Skin epidermis (tissue), 12 donors: ENCODE data around the gene MPND.
A peak's percentile ranks its signal among the peaks of the same experiment; 100 is the strongest.
"Not testable (repeated sequence)": the region's sequence is repeated elsewhere in the genome, so short reads cannot be mapped to it uniquely, and the experiment has no call there.

ENCODE experiments used
- H3K27ac ChIP-seq, 21 experiments: fragments of 200-600 bp; sonication (generic) in 11 of 21; one replicate each; pipeline ENCODE4 v1.5.0; 2020; ENCODE audit warnings: mild to moderate bottlenecking in 3 of 21, inconsistent platforms in 2 of 21, moderate library complexity in 2 of 21
- H3K4me3 ChIP-seq, 7 experiments: fragments of 200-600 bp; sonication (generic) in 2 of 7; one replicate each; pipeline ENCODE4 v1.5.0; 2020; ENCODE audit warnings: inconsistent platforms in 2 of 7, mild to moderate bottlenecking in 2 of 7, moderate library complexity in 1 of 7

MPND gene

DNA sequence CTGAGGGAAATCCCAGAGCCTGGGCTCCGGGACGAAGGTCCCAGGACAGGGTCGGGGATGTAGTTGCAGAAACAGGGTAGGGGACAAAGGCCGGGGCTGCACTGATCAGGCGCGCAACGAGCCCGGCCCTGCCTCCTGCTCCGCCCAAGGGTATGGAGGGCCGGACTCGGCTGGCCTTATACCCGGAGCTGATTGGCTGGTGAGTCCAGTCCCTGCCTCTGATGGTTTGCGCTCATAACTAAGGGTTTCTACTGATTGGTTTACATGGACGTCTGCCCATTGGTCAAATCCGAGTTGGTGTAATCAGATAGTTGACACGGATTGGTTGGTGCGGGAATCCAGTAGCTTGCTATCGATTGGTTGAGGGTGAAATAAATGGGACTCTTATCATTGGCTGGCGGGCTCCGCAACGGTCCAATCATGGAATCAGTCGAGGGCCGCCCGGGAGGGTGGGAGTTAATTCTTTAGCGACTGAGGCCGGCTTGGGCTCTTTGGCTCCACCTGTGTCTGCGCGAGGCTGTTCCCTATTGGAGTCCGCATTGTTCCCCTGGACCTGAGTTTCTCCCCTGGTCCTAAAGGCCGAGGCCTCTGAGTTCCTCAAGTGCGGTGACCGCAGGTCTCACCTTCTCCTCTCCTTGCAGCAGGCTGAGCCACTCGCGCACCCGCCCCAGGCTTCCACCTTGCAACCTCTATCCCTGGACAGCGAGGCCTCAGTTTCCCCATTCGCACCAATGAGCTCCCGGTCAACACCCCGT lies 570 bp upstream of the MPND start:
- Histone ChIP-seq H3K27ac (peak overlapping the region in 20 of 21 experiments; percentile 70 to 94 (median 86)), H3K4me3 (peak overlapping the region; percentile 45 to 89 (median 70))

DNA sequence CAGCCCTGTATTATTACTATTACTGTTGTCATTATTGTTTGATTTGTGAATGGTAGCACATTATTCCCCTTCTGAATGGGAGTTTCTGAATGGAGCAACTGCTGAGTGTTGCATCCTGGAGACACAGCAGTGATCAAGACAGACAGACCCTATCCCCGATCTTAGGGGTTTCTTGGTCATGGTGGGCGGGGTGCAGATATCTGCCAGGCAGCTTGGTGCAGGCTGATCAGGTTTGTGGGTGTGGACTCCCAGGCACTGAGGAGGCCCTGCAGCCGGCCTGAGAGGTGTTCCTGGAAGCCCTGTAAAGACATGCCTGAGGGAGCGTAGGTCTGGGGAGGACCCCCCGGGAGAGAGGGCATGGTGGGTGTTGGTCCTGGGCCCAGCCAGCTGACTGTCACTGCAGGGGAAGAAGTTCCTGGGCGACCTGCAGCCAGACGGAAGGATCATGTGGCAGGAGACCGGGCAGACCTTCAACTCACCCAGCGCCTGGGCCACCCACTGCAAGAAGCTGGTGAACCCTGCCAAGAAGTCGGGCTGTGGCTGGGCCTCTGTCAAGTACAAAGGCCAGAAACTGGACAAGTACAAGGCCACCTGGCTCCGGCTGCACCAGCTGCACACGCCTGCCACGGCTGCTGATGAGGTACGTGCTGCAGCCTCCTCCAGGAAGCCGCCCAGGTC lies 2.1 kb downstream of the MPND start:
- no peak overlapping the region for H3K4me3 ChIP-seq
- no peak overlapping the region for H3K27ac ChIP-seq

DNA sequence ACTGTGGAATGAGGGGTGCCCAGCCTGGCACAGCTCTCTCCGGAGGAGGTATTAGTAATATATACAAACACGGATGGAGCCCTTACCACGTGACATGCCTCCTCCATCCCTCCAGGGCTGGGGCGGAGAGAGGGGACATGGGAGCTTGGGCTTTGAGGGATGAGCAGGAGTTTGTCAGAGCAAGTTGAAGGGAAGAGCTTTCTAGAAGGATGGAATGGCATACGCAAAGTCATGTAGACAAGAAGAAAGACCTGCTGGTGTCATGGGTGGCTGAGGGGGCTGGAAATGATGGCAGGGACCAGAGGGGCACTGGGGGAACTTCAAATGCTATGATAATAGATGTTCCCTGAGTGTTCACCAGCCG lies 2.6 kb downstream of the MPND start:
- Histone ChIP-seq H3K4me3 (no peak overlapping the region), H3K27ac (no peak overlapping the region)

DNA sequence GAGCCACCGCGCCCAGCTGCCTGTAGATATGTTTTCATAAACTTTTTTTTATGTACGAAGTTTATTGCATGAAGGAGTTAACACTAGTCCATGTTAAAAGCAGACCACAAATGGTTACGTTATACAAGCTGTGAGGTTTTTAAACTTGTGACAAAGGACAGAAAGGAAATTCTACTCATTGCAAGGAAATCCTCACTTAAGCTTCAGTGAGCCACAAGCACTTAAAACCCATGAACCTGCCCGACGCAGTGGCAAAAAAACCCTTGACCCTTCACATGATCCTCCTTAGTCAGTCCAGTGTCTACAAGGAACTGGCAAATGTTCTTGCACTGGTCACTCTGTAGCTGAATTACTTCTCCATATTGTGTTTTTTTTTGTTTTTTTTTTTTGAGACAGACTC lies 4.2 kb downstream of the MPND start:
- no peak overlapping the region for H3K27ac ChIP-seq
- no peak overlapping the region for H3K4me3 ChIP-seq

DNA sequence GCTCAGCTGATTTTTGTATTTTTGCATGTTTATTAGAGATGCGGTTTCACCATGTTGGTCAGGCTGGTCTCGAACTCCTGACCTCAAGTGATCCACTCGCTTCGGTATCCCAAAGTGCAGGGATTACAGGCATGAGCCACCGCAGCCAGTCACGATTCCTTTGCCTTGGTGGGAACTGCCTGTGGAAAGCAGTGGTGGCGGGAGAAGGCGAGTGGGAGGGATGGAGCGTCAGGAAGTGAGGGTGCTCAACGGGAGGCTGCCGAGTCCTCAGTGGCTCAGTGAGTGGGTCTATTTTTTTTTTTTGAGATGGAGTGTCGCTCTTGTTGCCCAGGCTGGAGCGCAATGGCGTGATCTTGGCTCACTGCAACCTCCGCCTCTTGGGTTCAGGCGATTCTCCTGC lies 5.9 kb downstream of the MPND start:
- not testable (repeated sequence) for H3K27ac ChIP-seq, H3K4me3 ChIP-seq

DNA sequence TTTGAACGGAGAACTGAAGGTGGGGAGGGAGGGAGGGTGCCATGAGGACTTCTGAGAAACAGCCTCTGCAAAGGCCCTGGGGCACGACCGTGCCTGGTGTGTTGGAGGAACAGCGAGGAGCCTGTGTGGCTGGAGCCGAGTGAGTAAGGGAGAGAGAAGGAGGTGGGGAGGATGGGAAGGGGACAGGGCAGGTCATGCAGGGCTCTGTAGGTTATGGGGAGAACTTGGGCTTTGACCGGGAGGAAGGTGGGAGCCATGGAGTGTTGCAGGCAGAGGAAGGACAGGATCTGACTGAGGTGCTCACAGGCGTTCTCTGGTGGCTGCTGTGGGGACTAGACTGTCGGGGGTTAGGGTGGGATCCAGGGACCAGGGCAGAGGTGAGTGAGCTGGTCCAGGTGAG lies 6.7 kb downstream of the MPND start:
- no peak overlapping the region for H3K27ac ChIP-seq
- no peak overlapping the region for H3K4me3 ChIP-seq

DNA sequence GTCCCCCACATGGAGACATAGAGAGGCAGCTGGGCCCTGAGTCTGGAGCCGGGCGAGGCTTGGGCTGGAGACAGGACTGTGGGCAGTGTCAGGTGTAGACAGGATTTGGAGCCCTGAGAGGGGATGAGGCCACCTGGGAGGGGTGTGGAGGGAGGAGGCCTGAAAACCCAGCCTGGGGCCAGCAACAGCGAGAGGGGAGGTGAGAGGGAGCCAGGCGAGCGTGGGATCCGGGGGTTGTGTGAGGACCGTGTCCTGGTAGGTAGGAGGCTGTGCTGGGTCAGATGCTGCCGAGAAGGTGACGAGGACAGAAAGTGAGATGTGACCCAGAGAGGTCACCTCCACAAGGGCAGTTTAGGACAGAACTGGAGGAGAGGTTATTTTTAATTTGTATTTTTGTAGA lies 7.4 kb downstream of the MPND start:
- H3K27ac ChIP-seq = no peak overlapping the region
- no peak overlapping the region for H3K4me3 ChIP-seq

DNA sequence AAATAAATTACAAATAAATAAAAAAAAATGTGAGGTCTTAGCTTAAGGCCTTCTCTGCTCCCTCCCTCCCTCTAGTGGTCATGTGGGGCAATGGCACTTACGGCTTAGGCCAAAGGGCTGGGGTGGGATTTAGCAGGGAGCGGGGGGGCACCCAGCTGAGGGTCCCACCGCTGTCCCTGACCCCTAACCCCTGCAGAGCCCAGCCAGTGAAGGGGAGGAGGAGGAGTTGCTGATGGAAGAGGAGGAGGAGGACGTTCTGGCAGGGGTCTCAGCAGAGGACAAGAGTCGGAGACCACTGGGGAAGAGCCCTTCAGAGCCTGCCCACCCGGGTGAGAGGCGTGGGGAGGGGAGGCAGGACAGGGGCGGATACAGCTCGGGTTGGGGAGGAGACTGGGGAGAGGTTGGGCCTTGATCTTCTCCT lies 9.3 kb downstream of the MPND start:
- H3K4me3 ChIP-seq = no peak overlapping the region
- H3K27ac ChIP-seq = peak overlapping the region in 2 of 21 experiments; percentile 10 to 25

DNA sequence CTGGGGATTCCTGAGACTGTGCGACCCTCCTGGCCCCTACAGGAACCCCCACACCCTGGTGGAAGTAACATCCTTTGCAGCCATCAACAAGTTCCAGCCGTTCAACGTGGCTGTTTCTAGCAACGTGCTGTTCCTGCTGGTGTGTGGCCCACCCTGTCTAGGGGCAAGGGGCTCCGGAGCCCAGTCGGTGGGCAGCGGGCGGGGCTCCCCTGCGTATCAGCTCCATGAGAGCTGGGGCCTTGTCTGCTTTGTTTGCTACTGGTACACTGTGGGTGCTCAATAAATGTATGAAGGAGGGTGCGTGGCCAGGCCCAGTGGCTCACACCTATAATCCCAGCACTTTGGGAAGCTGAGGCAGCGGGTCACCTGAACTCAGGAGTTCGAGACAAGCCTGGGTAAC lies 10.9 kb downstream of the MPND start:
- Histone ChIP-seq H3K4me3 (no peak overlapping the region), H3K27ac (no peak overlapping the region)

DNA sequence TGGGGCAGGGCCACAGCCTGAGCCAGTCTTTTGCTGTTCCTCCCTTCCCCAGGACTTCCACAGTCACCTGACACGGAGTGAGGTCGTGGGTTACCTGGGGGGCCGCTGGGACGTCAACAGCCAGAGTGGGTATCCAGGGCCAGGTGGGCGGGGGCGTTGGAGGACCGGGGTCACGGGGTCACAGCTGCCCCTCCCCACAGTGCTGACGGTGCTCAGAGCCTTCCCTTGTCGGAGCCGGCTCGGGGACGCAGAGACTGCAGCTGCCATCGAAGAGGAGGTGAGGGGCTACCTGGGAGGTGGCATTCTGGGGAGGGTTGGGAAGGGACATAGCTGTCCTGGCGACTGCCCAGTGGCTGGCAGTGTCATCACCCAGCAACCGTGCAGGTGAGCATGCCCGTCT lies 11.5 kb downstream of the MPND start:
- H3K27ac ChIP-seq = no peak overlapping the region
- no peak overlapping the region for H3K4me3 ChIP-seq

DNA sequence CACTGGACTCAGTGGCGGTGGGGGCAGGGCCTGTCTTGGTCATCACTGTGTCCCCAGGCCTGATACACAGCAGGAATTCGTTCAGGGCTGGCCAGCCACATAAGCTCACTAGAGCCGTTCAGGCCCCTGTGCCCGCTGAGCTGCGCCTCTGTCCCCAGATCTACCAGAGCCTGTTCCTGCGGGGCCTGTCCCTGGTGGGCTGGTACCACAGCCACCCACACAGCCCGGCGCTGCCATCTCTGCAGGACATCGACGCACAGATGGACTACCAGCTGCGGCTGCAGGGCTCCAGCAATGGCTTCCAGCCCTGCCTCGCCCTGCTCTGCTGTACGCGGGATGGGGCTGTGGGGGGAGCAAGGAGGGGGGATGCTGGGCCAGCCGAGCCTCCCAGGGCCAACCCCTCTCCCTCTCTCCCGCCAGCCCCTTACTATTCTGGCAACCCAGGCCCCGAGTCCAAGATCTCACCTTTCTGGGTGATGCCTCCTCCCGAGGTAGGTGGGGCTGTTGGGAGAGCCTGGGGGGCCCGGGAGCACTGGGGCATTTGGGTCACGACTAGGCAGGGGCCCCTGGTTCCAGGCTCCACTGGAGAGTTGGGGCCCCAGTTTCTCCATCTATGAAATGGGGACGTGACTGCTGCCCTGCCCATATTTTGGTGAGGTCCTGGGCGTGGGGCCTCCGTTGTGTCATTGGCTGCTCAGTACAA lies 13.9 kb downstream of the MPND start:
- Histone ChIP-seq H3K27ac (no peak overlapping the region), H3K4me3 (no peak overlapping the region)

DNA sequence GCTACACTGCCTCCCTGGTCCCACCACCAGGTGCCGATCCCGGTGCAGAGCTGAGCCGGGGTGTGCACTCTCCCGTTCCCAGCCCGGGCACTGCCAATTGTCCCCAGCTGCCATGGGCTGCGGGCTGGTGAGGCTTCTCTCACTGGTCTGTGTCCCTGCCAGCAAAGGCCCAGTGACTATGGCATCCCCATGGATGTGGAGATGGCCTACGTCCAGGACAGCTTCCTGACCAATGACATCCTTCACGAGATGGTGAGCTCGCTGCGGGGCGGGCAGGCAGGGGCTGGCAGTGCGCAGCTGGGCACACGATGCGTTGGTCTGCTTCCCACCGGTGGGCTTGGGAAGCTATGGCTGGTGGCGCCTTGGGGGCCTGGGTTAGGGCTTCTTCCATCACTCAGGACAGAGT lies 14.6 kb downstream of the MPND start:
- H3K27ac ChIP-seq = no peak overlapping the region

DNA sequence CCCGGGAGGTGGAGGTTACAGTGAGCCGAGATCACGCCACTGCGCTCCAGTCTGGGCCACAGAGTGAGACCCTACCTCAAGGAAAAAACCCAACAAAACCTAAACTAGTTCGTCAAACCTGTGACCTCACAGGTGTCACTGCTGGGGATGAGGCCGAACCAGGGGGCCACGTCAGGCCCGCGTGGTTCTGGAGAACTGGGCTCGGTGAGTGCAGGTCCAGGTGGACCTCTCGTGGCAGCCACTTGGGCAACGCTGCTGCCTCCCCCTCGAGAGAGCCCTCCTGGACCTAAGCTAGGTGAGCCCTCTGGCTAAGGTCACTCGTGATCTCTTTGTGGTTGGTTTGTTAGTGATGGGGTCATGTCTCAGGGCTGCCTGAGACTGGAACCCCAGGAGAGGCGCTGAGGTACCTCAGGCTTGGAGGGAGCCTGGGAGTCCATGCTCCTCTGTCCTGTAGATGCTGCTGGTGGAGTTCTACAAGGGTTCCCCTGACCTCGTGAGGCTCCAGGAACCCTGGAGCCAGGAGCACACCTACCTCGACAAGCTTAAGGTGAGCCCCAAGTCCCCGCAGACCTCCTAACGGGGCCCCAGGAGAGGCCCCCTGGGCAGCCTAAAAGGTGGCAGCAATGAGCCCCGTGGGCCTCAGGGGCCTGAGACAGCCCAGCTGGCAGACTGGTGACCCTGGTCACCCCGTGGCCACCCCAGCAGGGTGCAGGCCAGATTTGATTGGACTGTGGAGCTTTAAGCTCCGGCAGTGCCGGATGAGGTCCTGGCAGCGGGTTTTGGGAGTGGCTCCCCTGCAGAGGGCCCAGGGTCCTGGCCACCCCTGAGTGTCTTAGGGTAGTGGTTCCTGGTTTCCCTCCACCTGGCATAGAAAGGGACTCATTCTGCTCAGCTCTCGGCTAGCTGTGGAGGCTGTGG lies 15.6 kb downstream of the MPND start:
- H3K27ac ChIP-seq = no peak overlapping the region
- H3K4me3 ChIP-seq = no peak overlapping the region

More for the DNA sequence above, 14.6 kb downstream of the MPND start:
- no peak overlapping the region for H3K4me3 ChIP-seq

DNA sequence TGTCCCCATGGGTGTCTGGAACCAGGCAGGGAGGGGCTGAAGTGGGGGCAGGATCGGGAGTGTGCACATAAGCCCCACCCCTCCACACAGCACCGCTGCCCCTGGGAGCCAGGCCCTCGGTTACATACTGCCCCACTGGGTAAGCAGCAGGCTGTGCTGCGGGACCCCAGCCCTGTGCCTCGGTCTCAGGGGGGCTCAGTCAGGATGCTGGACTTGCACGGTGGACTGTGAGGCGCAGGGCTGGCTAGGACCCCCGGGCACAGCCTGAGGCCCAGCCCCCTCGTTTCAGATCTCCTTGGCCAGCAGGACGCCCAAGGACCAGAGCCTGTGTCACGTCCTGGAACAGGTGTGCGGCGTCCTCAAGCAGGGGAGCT lies 16.3 kb downstream of the MPND start:
- Histone ChIP-seq H3K4me3 (no peak overlapping the region), H3K27ac (peak overlapping the region in 1 of 21 experiments; percentile 7)

DNA sequence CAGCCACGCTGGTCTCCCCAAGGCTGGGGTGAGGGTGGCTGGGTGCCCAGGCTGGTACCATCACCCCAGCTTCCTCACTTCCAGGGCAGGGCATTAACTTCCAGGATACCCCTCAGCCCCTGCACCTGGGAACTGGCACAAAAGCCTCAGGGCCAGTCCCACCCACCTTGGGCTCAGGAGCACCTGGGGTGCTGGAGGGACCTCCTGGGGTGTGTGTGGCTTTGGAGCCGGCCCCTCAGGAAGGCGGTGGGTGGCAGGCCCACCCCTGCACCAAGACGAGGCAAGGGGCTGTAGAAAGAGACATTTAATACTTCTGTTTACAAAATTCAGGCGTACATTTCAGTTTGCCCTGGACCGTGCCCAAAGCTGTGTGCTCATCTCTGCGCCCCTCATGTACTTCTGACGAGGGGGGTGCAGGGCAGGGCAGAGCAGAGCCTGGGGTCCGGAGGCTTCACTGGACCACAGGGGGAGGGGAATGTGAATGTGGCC lies 16.8 kb downstream of the MPND start:
- H3K27ac ChIP-seq = peak overlapping the region in 1 of 21 experiments; percentile 7
- no peak overlapping the region for H3K4me3 ChIP-seq

DNA sequence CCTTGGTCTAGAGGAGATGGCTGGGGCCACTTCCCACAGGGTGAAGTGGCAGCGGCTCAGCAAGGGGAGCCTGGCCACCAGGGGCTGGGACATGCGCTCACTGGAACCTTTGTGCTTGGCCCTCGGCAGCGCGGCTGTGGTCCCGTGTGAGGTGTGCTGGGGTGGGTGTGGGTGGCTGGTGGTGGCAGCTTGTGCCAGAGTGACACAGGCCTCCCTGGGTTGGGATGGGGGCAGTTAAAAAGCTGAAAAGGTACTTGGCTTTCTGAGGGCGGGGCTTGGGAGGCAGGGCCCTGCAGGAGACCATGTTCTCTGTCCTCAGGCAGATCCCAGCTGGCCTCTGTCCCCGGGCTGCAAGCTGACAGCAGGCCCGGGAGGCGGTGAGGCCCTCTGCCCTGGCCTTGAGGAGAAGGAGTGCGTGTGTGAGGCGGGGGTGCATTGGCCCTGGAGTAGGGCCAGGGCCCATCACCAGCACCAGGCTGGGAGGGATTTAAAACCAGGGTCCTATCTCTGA lies 17.3 kb downstream of the MPND start:
- Histone ChIP-seq H3K4me3 (no peak overlapping the region), H3K27ac (no peak overlapping the region)

DNA sequence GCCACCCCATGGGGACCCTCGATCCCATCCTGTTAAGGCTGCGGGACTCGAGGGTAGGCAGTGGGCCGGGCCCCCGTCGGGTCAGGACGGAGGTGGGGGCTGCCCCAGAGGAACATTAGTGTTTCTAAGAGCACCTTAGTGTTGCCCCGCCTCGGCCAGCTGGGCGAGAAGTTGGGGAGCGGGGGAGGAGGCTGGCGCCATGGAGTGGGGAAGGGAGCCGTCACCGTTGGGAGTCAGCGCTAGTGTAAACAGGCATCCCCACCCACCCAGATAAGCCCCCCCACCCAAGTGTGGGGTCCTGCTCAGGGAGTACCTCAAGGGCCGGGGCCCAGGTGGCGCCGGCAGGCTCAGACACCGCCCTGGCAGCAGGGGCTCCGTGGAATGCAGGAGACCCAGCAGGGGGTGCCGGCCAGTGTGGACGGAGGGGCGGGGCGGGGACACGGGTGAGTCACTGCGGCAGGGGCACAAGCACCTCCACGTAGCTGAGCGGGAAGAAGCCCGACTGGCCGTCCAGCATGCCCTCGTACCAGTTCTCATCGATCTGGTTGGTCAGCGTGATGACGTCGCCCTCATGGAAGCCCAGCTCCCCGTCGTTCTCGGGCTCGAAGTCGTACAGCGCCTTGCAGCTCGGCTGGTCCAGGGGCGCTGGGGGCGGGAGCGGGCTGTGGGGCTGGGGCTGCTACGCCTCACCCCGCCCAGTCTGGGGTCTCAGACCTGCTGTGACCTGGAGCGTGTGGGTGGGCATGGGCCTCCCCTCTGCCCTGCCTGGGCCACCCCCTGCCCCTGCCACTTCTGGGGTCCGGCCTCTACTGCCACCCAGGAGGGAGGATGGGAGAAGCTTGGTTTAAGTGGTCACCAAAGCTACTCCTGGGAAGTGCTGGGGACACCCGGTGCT lies 18.0 kb downstream of the MPND start:
- H3K27ac ChIP-seq = no peak overlapping the region
- no peak overlapping the region for H3K4me3 ChIP-seq

DNA sequence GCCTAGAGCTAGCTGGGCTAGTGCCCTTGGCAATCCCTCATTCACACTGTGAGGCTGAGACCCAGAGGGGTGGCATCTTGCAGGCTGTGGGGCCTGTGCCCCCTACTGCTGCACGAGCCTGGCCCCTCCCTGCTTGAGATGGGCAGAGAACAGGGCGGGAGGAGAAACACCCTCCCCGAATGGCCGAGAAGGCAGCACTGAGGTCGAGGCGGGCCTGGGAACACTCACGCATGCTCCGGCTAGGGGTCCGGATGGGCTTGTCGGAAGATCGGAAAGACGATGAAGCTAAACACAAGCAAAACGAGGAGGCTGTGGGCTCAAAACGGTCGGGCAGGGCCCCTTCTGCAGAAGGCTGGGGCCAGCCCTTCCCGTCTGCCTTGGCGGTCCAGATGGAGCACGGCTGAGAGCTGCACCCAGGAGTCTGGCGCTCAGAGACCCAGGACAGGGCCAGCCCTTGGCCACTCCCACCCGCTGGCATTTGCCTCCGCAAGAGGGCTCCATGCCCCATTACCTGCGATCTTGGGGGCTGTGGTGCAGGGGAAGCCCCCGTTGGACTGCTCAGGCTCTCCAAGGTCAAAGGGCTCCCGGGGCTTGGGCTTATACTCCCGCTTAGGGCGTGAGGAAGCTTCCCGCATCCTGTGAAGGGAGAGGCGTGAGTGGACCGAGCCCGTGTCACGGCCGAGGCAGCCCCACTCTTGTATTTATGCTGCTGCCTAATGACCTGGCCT lies 18.9 kb downstream of the MPND start:
- Histone ChIP-seq H3K4me3 (no peak overlapping the region), H3K27ac (no peak overlapping the region)
